Gastroesophageal sphincter (tissue), 3 donors: ENCODE data around the gene SLC7A7.
"Not testable (repeated sequence)": the region's sequence is repeated elsewhere in the genome, so short reads cannot be mapped to it uniquely, and the experiment has no call there.

Experiments
- EP300 ChIP-seq: sonication (generic); formaldehyde crosslinking; IDR thresholded peaks from one replicate; pipeline ENCODE4 v1.6.1; 2017; ENCODE audit warnings: antibody characterized with exemption, mild to moderate bottlenecking
- POLR2A ChIP-seq, 2 donors: fragments of 450-650 bp; IDR thresholded peaks; one replicate each; pipeline ENCODE4 v1.6.1; 2017; ENCODE audit warnings: antibody characterized with exemption in 2 of 2, mild to moderate bottlenecking in 2 of 2, moderate library complexity in 1 of 2
- POLR2AphosphoS5 ChIP-seq: sonication (generic); formaldehyde crosslinking; IDR thresholded peaks from one replicate; pipeline ENCODE4 v1.6.1; 2017; ENCODE audit warnings: antibody characterized with exemption
- TF ChIP-seq, protein P1 (sequence below), 4 experiments: fragments of 200-600 bp in 2 of 4; fragments of 450-650 bp in 2 of 4; sonication (generic) in 1 of 4; IDR thresholded peaks; one replicate each; pipeline ENCODE4 v1.5.1; 2017 to 2019; ENCODE audit warnings: antibody characterized with exemption in 4 of 4, mild to moderate bottlenecking in 2 of 4, moderate library complexity in 2 of 4

GRCh38 chr14:22732062-22732461 lies 83.2 kb downstream of the SLC7A7 start:
- TF ChIP-seq POLR2AphosphoS5; POLR2A (IDR thresholded peaks at IDR 0.05); EP300: not testable (repeated sequence)
- TF ChIP-seq, protein P1, sequence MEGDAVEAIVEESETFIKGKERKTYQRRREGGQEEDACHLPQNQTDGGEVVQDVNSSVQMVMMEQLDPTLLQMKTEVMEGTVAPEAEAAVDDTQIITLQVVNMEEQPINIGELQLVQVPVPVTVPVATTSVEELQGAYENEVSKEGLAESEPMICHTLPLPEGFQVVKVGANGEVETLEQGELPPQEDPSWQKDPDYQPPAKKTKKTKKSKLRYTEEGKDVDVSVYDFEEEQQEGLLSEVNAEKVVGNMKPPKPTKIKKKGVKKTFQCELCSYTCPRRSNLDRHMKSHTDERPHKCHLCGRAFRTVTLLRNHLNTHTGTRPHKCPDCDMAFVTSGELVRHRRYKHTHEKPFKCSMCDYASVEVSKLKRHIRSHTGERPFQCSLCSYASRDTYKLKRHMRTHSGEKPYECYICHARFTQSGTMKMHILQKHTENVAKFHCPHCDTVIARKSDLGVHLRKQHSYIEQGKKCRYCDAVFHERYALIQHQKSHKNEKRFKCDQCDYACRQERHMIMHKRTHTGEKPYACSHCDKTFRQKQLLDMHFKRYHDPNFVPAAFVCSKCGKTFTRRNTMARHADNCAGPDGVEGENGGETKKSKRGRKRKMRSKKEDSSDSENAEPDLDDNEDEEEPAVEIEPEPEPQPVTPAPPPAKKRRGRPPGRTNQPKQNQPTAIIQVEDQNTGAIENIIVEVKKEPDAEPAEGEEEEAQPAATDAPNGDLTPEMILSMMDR (IDR thresholded peaks at IDR 0.05) = not testable (repeated sequence)
